Measurements from ENCODE around the gene GTF2F1.

GTF2F1 gene

DNA sequence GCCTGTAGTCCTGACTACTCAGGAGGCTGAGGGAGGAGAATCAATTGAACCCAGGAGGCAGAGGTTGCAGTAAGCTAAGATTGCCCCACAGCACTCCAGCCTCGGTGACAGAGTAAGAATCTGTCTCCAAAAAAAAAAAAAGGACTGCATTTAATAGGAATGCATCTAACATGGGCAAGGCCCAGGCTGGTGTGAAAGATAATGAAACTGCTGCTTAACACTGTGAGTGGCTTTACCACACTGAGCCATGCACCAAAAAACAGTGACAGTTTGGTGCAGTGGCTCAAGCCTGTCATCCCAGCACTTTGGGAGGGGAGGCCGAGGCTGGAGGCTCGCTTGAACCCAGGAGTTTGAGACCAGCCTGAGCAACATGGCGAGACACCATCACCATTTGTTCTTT lies 8.6 kb downstream of the GTF2F1 start:
- H3K4me1 Mint-ChIP-seq (ENCODE audit: low read depth), result no peaks in the 10 kb centered on the region
- no peak overlapping the region for H3K4me3 Mint-ChIP-seq
- H3K27ac Mint-ChIP-seq, result no peak overlapping the region
- H3K9me3 Mint-ChIP-seq, result no peaks in the 10 kb centered on the region
- no peak for DNase-seq (ENCODE audit: low spot score)
- H3K27me3 Mint-ChIP-seq (ENCODE audit: low read depth), result no peaks in the 10 kb centered on the region
- H3K36me3 Mint-ChIP-seq (ENCODE audit: low read depth), result peaks cover 50% of the 10 kb centered on the region

DNA sequence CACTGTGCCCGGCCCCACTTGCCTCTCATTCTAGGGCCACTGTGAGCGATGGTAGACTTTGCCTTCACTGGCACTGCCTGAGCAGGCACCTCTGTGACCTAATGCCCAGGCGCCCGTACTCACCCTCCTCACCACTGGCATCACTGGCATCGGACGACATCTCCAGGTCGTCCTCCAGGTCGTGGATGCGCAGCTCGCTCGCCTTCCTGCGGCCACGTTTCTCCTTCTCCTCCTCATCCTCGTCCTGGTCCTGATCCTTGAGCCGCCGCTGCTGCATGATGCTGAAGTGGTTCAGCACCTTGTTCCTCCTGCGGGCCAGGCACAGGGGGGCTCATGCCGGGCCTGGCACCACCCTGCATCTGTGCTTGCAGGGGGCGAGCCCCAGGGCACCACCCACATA lies 9.8 kb downstream of the GTF2F1 start:
- H3K27me3 Mint-ChIP-seq (ENCODE audit: low read depth), result no peaks in the 10 kb centered on the region
- H3K36me3 Mint-ChIP-seq (ENCODE audit: low read depth), result peaks cover 53% of the 10 kb centered on the region
- no peaks in the 10 kb centered on the region for H3K4me1 Mint-ChIP-seq (ENCODE audit: low read depth)
- no peak overlapping the region for H3K4me3 Mint-ChIP-seq
- no peak for DNase-seq (ENCODE audit: low spot score)
- H3K9me3 Mint-ChIP-seq, result no peaks in the 10 kb centered on the region
- no peak overlapping the region for H3K27ac Mint-ChIP-seq

DNA sequence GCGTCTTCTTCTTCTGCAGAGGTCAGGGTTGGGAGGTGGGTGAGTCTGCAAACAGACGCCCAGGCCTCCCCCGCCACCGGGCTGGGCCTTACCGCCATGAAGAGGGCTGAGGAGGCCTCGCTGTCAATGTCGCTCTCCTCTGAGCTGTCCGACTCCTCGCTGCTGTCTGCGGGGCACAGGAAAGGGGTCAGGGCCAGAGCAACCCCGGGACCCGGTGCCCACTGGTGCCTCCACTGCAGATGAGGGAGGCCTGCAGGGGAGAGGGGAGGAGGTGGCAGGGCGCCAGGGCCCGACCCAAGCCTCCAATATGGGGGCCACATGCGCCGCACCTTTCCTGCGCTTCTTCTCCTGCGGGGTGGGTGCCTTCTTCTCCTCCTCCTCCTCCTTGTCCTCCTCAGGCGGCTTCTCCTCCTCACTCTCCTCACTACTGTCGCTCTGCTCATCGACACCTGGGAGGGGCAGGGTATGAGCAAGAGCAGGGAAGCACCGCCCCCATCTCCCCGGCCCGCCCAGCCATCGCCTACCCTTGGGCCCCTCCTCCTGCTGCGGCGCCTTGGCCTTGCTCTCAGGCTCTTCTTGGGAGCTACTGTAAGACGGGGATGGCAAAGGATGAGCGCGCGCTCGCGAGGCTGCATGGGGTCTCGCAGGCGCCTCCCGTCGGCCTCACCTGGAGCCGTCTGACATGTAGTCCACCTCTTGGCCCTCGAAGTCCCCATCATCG lies 11.8 kb downstream of the GTF2F1 start:
- Mint-ChIP-seq H3K27ac (no peak overlapping the region), H3K27me3 (ENCODE audit: low read depth) (no peaks in the 10 kb centered on the region), H3K36me3 (ENCODE audit: low read depth) (peaks cover 45% of the 10 kb centered on the region), H3K4me1 (ENCODE audit: low read depth) (no peaks in the 10 kb centered on the region), H3K4me3 (no peak overlapping the region), H3K9me3 (no peaks in the 10 kb centered on the region)
- DNase-seq (ENCODE audit: low spot score), result no peak

DNA sequence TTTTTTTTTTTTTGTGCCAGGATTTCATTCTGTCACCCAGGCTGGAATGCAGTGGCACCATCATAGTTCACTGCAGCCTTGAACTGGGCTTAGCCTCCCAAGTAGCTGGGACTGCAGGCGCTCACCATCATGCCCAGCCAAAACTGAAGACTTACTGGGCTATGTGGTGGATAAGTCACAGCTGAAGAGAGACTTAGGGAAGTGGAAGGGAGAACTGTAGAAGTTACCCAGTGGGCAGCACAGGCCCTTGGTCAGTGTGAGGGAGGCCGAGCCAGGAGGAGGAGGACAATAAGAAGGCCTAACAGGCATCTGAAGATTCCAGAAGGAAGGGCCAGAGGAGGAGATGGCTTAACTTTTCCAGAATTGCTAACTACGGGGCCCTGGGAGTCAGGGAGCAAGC lies 13.2 kb downstream of the GTF2F1 start:
- Mint-ChIP-seq H3K36me3 (ENCODE audit: low read depth) (peaks cover 41% of the 10 kb centered on the region), H3K4me1 (ENCODE audit: low read depth) (no peaks in the 10 kb centered on the region), H3K4me3 (no peak overlapping the region), H3K27ac (peak overlapping the region; percentile 42), H3K9me3 (no peaks in the 10 kb centered on the region), H3K27me3 (ENCODE audit: low read depth) (no peaks in the 10 kb centered on the region)
- no peak for DNase-seq (ENCODE audit: low spot score)

- no peaks in the 10 kb centered on the region for H3K27me3 Mint-ChIP-seq (ENCODE audit: low read depth)
- peaks cover 40% of the 10 kb centered on the region for H3K36me3 Mint-ChIP-seq (ENCODE audit: low read depth)
- no peak overlapping the region for H3K27ac Mint-ChIP-seq
- no peak overlapping the region for H3K4me3 Mint-ChIP-seq
- H3K9me3 Mint-ChIP-seq, result no peaks in the 10 kb centered on the region
- DNase-seq (ENCODE audit: low spot score), result no peak
- peaks cover 4% of the 10 kb centered on the region for H3K4me1 Mint-ChIP-seq (ENCODE audit: low read depth)
Measured at GRCh38 chr19:6378486-6378885, 14.5 kb downstream of the GTF2F1 start.

DNA sequence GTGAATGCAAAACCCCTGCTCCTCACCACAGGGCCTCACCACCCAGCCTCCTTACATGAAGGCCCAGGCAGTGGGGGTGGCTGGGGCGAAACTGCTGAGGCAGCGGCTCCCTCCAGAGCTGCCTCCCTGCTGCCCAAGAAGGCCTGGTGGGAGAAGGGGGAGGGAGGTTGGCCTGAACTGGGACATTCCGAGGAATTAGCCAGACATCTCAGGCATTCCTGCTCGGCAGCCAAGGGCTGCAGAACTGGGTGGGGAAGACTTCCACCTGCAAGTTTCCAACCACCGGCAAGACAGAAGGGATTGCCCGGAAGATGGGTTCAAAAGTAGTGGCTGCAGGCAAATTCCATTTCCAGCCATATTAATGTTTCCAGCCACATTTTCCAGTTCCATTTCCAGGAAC lies 14.9 kb downstream of the GTF2F1 start:
- no peaks in the 10 kb centered on the region for H3K9me3 Mint-ChIP-seq
- peaks cover 5% of the 10 kb centered on the region for H3K4me1 Mint-ChIP-seq (ENCODE audit: low read depth)
- H3K4me3 Mint-ChIP-seq, result no peak overlapping the region
- H3K27me3 Mint-ChIP-seq (ENCODE audit: low read depth), result no peaks in the 10 kb centered on the region
- H3K36me3 Mint-ChIP-seq (ENCODE audit: low read depth), result peaks cover 36% of the 10 kb centered on the region
- H3K27ac Mint-ChIP-seq, result no peak overlapping the region
- DNase-seq (ENCODE audit: low spot score), result no peak

DNA sequence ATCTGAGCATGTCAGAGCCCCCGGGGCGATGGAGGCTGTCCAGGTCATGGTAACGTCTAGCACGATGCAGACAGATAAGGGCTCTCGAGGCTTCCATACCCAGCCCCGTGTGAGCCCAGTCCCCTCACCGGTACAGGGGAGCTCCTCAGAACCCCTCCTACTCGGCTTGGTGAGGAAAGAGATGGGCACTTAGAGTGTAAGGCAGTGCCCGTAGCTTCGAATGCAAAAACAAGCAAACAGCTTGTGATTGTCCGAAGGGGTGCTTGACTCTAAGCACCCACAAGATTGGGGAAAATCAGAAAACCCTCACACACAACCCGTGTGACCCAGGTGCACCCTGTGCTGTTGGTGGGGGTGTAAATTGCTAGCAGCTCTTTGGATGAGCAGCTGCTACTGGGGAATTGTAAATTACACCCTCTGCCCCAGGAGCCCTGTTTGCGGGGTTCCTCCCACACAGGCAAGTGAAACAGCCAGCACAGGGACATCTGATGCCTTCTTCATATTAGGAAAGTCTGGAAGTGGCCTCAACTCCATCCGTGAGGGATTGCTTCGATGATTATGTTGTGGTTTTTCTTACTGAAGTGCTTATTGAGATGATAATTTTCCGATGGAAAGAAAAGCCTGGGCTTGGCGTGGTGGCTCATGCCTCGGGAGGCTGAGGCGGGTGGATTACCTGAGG lies 16.3 kb downstream of the GTF2F1 start:
- peaks cover 27% of the 10 kb centered on the region for H3K36me3 Mint-ChIP-seq (ENCODE audit: low read depth)
- no peak for DNase-seq (ENCODE audit: low spot score)
- H3K9me3 Mint-ChIP-seq, result no peaks in the 10 kb centered on the region
- no peak overlapping the region for H3K4me3 Mint-ChIP-seq
- H3K27ac Mint-ChIP-seq, result no peak overlapping the region
- H3K4me1 Mint-ChIP-seq (ENCODE audit: low read depth), result peaks cover 9% of the 10 kb centered on the region
- H3K27me3 Mint-ChIP-seq (ENCODE audit: low read depth), result no peaks in the 10 kb centered on the region

DNA sequence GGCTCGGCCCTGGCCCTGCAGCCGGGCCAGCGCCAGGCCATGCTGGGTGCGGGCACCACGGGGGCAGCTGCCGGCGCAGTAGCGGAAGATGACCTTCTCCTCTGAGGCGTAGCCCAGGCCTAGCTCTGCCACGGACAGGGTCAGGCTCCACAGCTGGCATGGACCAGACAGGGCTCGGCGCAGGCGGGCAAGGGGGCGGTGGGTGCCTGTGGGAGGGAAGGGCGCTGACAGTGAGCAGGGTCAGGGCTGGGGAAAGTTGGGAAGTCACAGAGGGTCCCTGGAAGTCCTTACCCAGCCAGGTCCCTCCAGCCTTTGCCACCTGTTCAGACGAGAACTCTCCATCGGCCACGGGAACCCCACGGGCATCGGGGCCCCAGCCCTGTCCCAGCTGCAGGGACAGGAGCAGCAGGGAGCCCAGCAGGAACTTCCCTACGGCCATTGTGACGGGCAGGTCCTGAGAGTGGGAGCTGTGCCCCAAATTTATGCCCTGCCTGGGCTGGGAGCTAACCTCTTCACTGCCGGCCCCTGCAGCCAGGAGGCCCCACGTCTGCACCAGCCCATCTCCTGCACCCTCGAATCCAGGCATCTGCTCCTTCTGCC lies 17.5 kb downstream of the GTF2F1 start, which contains the start of gene PSPN:
Gene PSPN, minus strand, starts transcription at position 523 of the 600 bp plus-strand sequence. Its CDS starts 84 bp downstream, at position 439.
- H3K27me3 Mint-ChIP-seq (ENCODE audit: low read depth), result no peaks in the 10 kb centered on the region
- no peak within 1 kb of the TSS for H3K4me3 Mint-ChIP-seq
- H3K4me1 Mint-ChIP-seq (ENCODE audit: low read depth), result peaks cover 11% of the 10 kb centered on the region
- H3K9me3 Mint-ChIP-seq, result no peaks in the 10 kb centered on the region
- peaks cover 18% of the 10 kb centered on the region for H3K36me3 Mint-ChIP-seq (ENCODE audit: low read depth)
- DNase-seq (ENCODE audit: low spot score), result no peak
- H3K27ac Mint-ChIP-seq, result no peak within 1 kb of the TSS

- DNase-seq (ENCODE audit: low spot score), result no peak
- Mint-ChIP-seq H3K9me3 (no peaks in the 10 kb centered on the region), H3K27ac (no peak overlapping the region), H3K27me3 (ENCODE audit: low read depth) (no peaks in the 10 kb centered on the region), H3K4me3 (no peak overlapping the region), H3K4me1 (ENCODE audit: low read depth) (peaks cover 12% of the 10 kb centered on the region), H3K36me3 (ENCODE audit: low read depth) (peaks cover 12% of the 10 kb centered on the region)
Measured at GRCh38 chr19:6374711-6375410, 18.1 kb downstream of the GTF2F1 start.

- H3K27me3 Mint-ChIP-seq (ENCODE audit: low read depth), result no peaks in the 10 kb centered on the region
Measured at GRCh38 chr19:6374161-6374709, 18.7 kb downstream of the GTF2F1 start.

DNA sequence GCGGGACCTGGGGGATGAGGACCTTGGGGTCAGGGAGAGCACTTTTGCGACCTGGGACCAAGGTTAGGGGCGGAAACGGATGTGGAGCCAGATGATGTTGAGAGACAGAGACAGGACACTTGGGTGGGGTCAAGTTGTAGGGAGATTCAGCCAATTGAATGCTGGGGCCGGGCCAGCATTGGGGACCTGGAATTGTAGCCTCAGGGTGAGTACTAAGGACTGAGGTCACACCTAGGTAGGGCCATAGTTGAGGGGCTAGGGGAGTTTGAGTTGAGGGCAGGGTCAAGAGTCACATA lies 19.2 kb downstream of the GTF2F1 start:
- H3K36me3 Mint-ChIP-seq (ENCODE audit: low read depth), result peaks cover 14% of the 10 kb centered on the region
- DNase-seq (ENCODE audit: low spot score), result no peak
- H3K27me3 Mint-ChIP-seq (ENCODE audit: low read depth), result no peaks in the 10 kb centered on the region
- peaks cover 16% of the 10 kb centered on the region for H3K4me1 Mint-ChIP-seq (ENCODE audit: low read depth)
- H3K4me3 Mint-ChIP-seq, result peak overlapping the region; percentile 88
- H3K27ac Mint-ChIP-seq, result peak overlapping the region; percentile 91
- no peaks in the 10 kb centered on the region for H3K9me3 Mint-ChIP-seq

More at GRCh38 chr19:6374161-6374709, 18.7 kb downstream of the GTF2F1 start:
- peaks cover 13% of the 10 kb centered on the region for H3K36me3 Mint-ChIP-seq (ENCODE audit: low read depth)
- H3K4me1 Mint-ChIP-seq (ENCODE audit: low read depth), result peaks cover 16% of the 10 kb centered on the region
- DNase-seq (ENCODE audit: low spot score), result no peak
- H3K4me3 Mint-ChIP-seq, result peak overlapping the region; percentile 88
- H3K9me3 Mint-ChIP-seq, result no peaks in the 10 kb centered on the region
- no peak overlapping the region for H3K27ac Mint-ChIP-seq

GRCh38 chr19:6373096-6373812 lies 19.7 kb downstream of the GTF2F1 start:
- H3K36me3 Mint-ChIP-seq (ENCODE audit: low read depth), result peaks cover 13% of the 10 kb centered on the region
- H3K4me3 Mint-ChIP-seq, result peak overlapping the region; percentile 88
- H3K27ac Mint-ChIP-seq, result peak overlapping the region; percentile 91
- H3K27me3 Mint-ChIP-seq (ENCODE audit: low read depth), result no peaks in the 10 kb centered on the region
- H3K4me1 Mint-ChIP-seq (ENCODE audit: low read depth), result peaks cover 16% of the 10 kb centered on the region
- no peaks in the 10 kb centered on the region for H3K9me3 Mint-ChIP-seq
- DNase-seq (ENCODE audit: low spot score), result peak; percentile 98

GRCh38 chr19:6372594-6373095 lies 20.3 kb downstream of the GTF2F1 start, which contains the start of gene ALKBH7:
Gene ALKBH7, plus strand, starts transcription at chr19:6372794. Its CDS starts 27 bp downstream, at chr19:6372821.
- peak within 1 kb of the TSS; percentile 88 for H3K4me3 Mint-ChIP-seq
- no peaks in the 10 kb centered on the region for H3K9me3 Mint-ChIP-seq
- H3K4me1 Mint-ChIP-seq (ENCODE audit: low read depth), result peaks cover 16% of the 10 kb centered on the region
- peak; percentile 96 for DNase-seq (ENCODE audit: low spot score)
- peak within 1 kb of the TSS; percentile 91 for H3K27ac Mint-ChIP-seq
- H3K27me3 Mint-ChIP-seq (ENCODE audit: low read depth), result no peaks in the 10 kb centered on the region
- H3K36me3 Mint-ChIP-seq (ENCODE audit: low read depth), result peaks cover 17% of the 10 kb centered on the region
